Measurements from ENCODE around the gene ECT2L.

The ECT2L gene

GRCh38 chr6:138815221-138815620 is 19.3 kb downstream of the ECT2L start:
- no peak overlapping the region for H3K14ac ChIP-seq (ENCODE audit: low read length)
- peak overlapping the region; percentile 10 for H2AFZ ChIP-seq (ENCODE audit: low read length)
- H3K9ac ChIP-seq (ENCODE audit: low read depth, low read length, poor library complexity), result no peak overlapping the region
- WGBS, 2 donors (ENCODE audit: extremely low coverage in 2 of 2, insufficient read length in 2 of 2, insufficient replicate concordance in 1 of 2), result no CpG with 5 or more reads among the region's 6 CpGs
- H2BK5ac ChIP-seq (ENCODE audit: low read length), result no peak overlapping the region
- H2AK5ac ChIP-seq (ENCODE audit: low read depth, low read length), result no peak overlapping the region
- no peak overlapping the region for H3K23ac ChIP-seq (ENCODE audit: low read depth, low read length, poor library complexity)
- no peak overlapping the region for H3K18ac ChIP-seq (ENCODE audit: low read length)
- no peak overlapping the region for H3K4ac ChIP-seq (ENCODE audit: low read length)
- no peak overlapping the region for H3K27ac ChIP-seq (replicated peaks; ENCODE audit: low read length)
- peaks cover 0 to 7% of the 10 kb centered on the region in 2 donors for H3K4me1 ChIP-seq (ENCODE audit: control insufficient read depth in 2 of 2, insufficient read depth in 1 of 2, low read depth in 1 of 2, low read length in 2 of 2)
- no peak for DNase-seq (ENCODE audit: low spot score)
- no peaks in the 10 kb centered on the region for H3K36me3 ChIP-seq (replicated peaks in 1 of 2; ENCODE audit: control insufficient read depth in 2 of 2, insufficient read depth in 2 of 2, low read length in 2 of 2)
- no peak overlapping the region for H2BK15ac ChIP-seq (ENCODE audit: low read length)
- no peaks in the 10 kb centered on the region for H3K79me1 ChIP-seq (ENCODE audit: low read depth, low read length)
- no peak overlapping the region for H2BK120ac ChIP-seq (ENCODE audit: low read depth, low read length)
- H3K4me2 ChIP-seq (ENCODE audit: insufficient read depth, low read length, poor library complexity, severe bottlenecking), result no peak overlapping the region
- no peak overlapping the region for H2BK12ac ChIP-seq (ENCODE audit: low read length)
- no peak overlapping the region for H3K4me3 ChIP-seq (ENCODE audit: low read length in 2 of 2)
- no peaks in the 10 kb centered on the region for H3K27me3 ChIP-seq (ENCODE audit: control insufficient read depth in 3 of 3, insufficient read depth in 3 of 3, low read depth in 1 of 3, low read length in 3 of 3)
- no peak overlapping the region for H4K91ac ChIP-seq (ENCODE audit: low read depth, low read length, poor library complexity)
- no peak overlapping the region for H4K8ac ChIP-seq (ENCODE audit: low read depth, low read length)
- no peaks in the 10 kb centered on the region for H3K9me3 ChIP-seq (replicated peaks in 1 of 2; ENCODE audit: control insufficient read depth in 2 of 2, insufficient read depth in 1 of 2, low read depth in 1 of 2, low read length in 2 of 2)

- no CpG with 5 or more reads among the region's 4 CpGs for WGBS, 2 donors (ENCODE audit: extremely low coverage in 2 of 2, insufficient read length in 2 of 2, insufficient replicate concordance in 1 of 2)
- no peak overlapping the region for H2AK5ac ChIP-seq (ENCODE audit: low read depth, low read length)
- H2BK120ac ChIP-seq (ENCODE audit: low read depth, low read length), result no peak overlapping the region
- H2BK12ac ChIP-seq (ENCODE audit: low read length), result no peak overlapping the region
- H3K79me1 ChIP-seq (ENCODE audit: low read depth, low read length), result no peaks in the 10 kb centered on the region
- no peak overlapping the region for H3K23ac ChIP-seq (ENCODE audit: low read depth, low read length, poor library complexity)
- H3K18ac ChIP-seq (ENCODE audit: low read length), result no peak overlapping the region
- no peak overlapping the region for H4K91ac ChIP-seq (ENCODE audit: low read depth, low read length, poor library complexity)
- H3K27me3 ChIP-seq (ENCODE audit: control insufficient read depth in 3 of 3, insufficient read depth in 3 of 3, low read depth in 1 of 3, low read length in 3 of 3), result no peaks in the 10 kb centered on the region
- no peak overlapping the region for H3K9ac ChIP-seq (ENCODE audit: low read depth, low read length, poor library complexity)
- no peak overlapping the region for H3K4me3 ChIP-seq (ENCODE audit: low read length in 2 of 2)
- H3K9me3 ChIP-seq (replicated peaks in 1 of 2; ENCODE audit: control insufficient read depth in 2 of 2, insufficient read depth in 1 of 2, low read depth in 1 of 2, low read length in 2 of 2), result no peaks in the 10 kb centered on the region
- H3K4me2 ChIP-seq (ENCODE audit: insufficient read depth, low read length, poor library complexity, severe bottlenecking), result no peak overlapping the region
- H2BK15ac ChIP-seq (ENCODE audit: low read length), result no peak overlapping the region
- peaks cover 0 to 7% of the 10 kb centered on the region in 2 donors for H3K4me1 ChIP-seq (ENCODE audit: control insufficient read depth in 2 of 2, insufficient read depth in 1 of 2, low read depth in 1 of 2, low read length in 2 of 2)
- H3K27ac ChIP-seq (replicated peaks; ENCODE audit: low read length), result no peak overlapping the region
- no peak overlapping the region for H4K8ac ChIP-seq (ENCODE audit: low read depth, low read length)
- no peaks in the 10 kb centered on the region for H3K36me3 ChIP-seq (replicated peaks in 1 of 2; ENCODE audit: control insufficient read depth in 2 of 2, insufficient read depth in 2 of 2, low read length in 2 of 2)
- no peak overlapping the region for H2BK5ac ChIP-seq (ENCODE audit: low read length)
- peak overlapping the region; percentile 10 for H2AFZ ChIP-seq (ENCODE audit: low read length)
- DNase-seq (ENCODE audit: low spot score), result peak; percentile 40
- no peak overlapping the region for H3K4ac ChIP-seq (ENCODE audit: low read length)
- no peak overlapping the region for H3K14ac ChIP-seq (ENCODE audit: low read length)
Measured at GRCh38 chr6:138815797-138816528, 20.1 kb downstream of the ECT2L start.

- Histone ChIP-seq H3K9ac (ENCODE audit: low read depth, low read length, poor library complexity) (no peak overlapping the region), H3K4ac (ENCODE audit: low read length) (no peak overlapping the region), H2BK120ac (ENCODE audit: low read depth, low read length) (no peak overlapping the region), H2BK12ac (ENCODE audit: low read length) (no peak overlapping the region), H3K23ac (ENCODE audit: low read depth, low read length, poor library complexity) (no peak overlapping the region), H3K14ac (ENCODE audit: low read length) (no peak overlapping the region), H3K9me3 (replicated peaks in 1 of 2; ENCODE audit: control insufficient read depth in 2 of 2, insufficient read depth in 1 of 2, low read depth in 1 of 2, low read length in 2 of 2) (no peaks in the 10 kb centered on the region), H2AFZ (ENCODE audit: low read length) (peak overlapping the region; percentile 83), H2BK5ac (ENCODE audit: low read length) (no peak overlapping the region), H4K8ac (ENCODE audit: low read depth, low read length) (no peak overlapping the region), H3K4me2 (ENCODE audit: insufficient read depth, low read length, poor library complexity, severe bottlenecking) (no peak overlapping the region), H3K4me1 (ENCODE audit: control insufficient read depth in 2 of 2, insufficient read depth in 1 of 2, low read depth in 1 of 2, low read length in 2 of 2) (peaks cover 0 to 7% of the 10 kb centered on the region in 2 donors), H2BK15ac (ENCODE audit: low read length) (no peak overlapping the region), H3K79me1 (ENCODE audit: low read depth, low read length) (no peaks in the 10 kb centered on the region), H3K4me3 (ENCODE audit: low read length in 2 of 2) (no peak overlapping the region), H2AK5ac (ENCODE audit: low read depth, low read length) (no peak overlapping the region), H3K27ac (replicated peaks; ENCODE audit: low read length) (peak overlapping the region; percentile 16), H3K18ac (ENCODE audit: low read length) (peak overlapping the region; percentile 45), H4K91ac (ENCODE audit: low read depth, low read length, poor library complexity) (no peak overlapping the region), H3K27me3 (ENCODE audit: control insufficient read depth in 3 of 3, insufficient read depth in 3 of 3, low read depth in 1 of 3, low read length in 3 of 3) (no peaks in the 10 kb centered on the region), H3K36me3 (replicated peaks in 1 of 2; ENCODE audit: control insufficient read depth in 2 of 2, insufficient read depth in 2 of 2, low read length in 2 of 2) (no peaks in the 10 kb centered on the region)
- DNase-seq (ENCODE audit: low spot score), result no peak
- no CpG with 5 or more reads among the region's 4 CpGs for WGBS, 2 donors (ENCODE audit: extremely low coverage in 2 of 2, insufficient read length in 2 of 2, insufficient replicate concordance in 1 of 2)
Measured at GRCh38 chr6:138817799-138818198, 21.9 kb downstream of the ECT2L start.

- no peaks in the 10 kb centered on the region for H3K79me1 ChIP-seq (ENCODE audit: low read depth, low read length)
- H3K14ac ChIP-seq (ENCODE audit: low read length), result no peak overlapping the region
- no peak overlapping the region for H3K4me2 ChIP-seq (ENCODE audit: insufficient read depth, low read length, poor library complexity, severe bottlenecking)
- no peak overlapping the region for H3K4ac ChIP-seq (ENCODE audit: low read length)
- no peak overlapping the region for H2BK5ac ChIP-seq (ENCODE audit: low read length)
- no peak overlapping the region for H2AK5ac ChIP-seq (ENCODE audit: low read depth, low read length)
- no peak overlapping the region for H4K8ac ChIP-seq (ENCODE audit: low read depth, low read length)
- no peak overlapping the region for H3K4me3 ChIP-seq (ENCODE audit: low read length in 2 of 2)
- no peaks in the 10 kb centered on the region for H3K27me3 ChIP-seq (ENCODE audit: control insufficient read depth in 3 of 3, insufficient read depth in 3 of 3, low read depth in 1 of 3, low read length in 3 of 3)
- H4K91ac ChIP-seq (ENCODE audit: low read depth, low read length, poor library complexity), result no peak overlapping the region
- H3K9ac ChIP-seq (ENCODE audit: low read depth, low read length, poor library complexity), result no peak overlapping the region
- no peak overlapping the region for H3K27ac ChIP-seq (replicated peaks; ENCODE audit: low read length)
- WGBS, 2 donors (ENCODE audit: extremely low coverage in 2 of 2, insufficient read length in 2 of 2, insufficient replicate concordance in 1 of 2), result no CpG with 5 or more reads among the region's 10 CpGs
- H3K4me1 ChIP-seq (ENCODE audit: control insufficient read depth in 2 of 2, insufficient read depth in 1 of 2, low read depth in 1 of 2, low read length in 2 of 2), result peaks cover 0 to 7% of the 10 kb centered on the region in 2 donors
- no peak overlapping the region for H2BK12ac ChIP-seq (ENCODE audit: low read length)
- DNase-seq (ENCODE audit: low spot score), result no peak
- H2BK120ac ChIP-seq (ENCODE audit: low read depth, low read length), result no peak overlapping the region
- no peak overlapping the region for H3K18ac ChIP-seq (ENCODE audit: low read length)
- H3K23ac ChIP-seq (ENCODE audit: low read depth, low read length, poor library complexity), result no peak overlapping the region
- H3K9me3 ChIP-seq (replicated peaks in 1 of 2; ENCODE audit: control insufficient read depth in 2 of 2, insufficient read depth in 1 of 2, low read depth in 1 of 2, low read length in 2 of 2), result no peaks in the 10 kb centered on the region
- H2BK15ac ChIP-seq (ENCODE audit: low read length), result no peak overlapping the region
- peak overlapping the region; percentile 83 for H2AFZ ChIP-seq (ENCODE audit: low read length)
- no peaks in the 10 kb centered on the region for H3K36me3 ChIP-seq (replicated peaks in 1 of 2; ENCODE audit: control insufficient read depth in 2 of 2, insufficient read depth in 2 of 2, low read length in 2 of 2)
Measured at GRCh38 chr6:138818496-138819194, 22.8 kb downstream of the ECT2L start.

All from neuronal stem cell (in vitro differentiated cells).